Activated CD4-positive, CD25-positive, alpha-beta regulatory T cell treated with anti-CD3 and anti-CD28 coated beads, Interleukin-2, amount 50 U/mL, for 24 hours (primary cell): ENCODE results near the gene TLR10.

ENCODE experiments used
- ATAC-seq, 2 donors: fragments of 150-1000 bp; cut with Tn5 transposase; one replicate each; pipeline ENCODE4 v1.10.0; 2021; ENCODE audit warnings: mild to moderate bottlenecking in 1 of 2, moderate library complexity in 1 of 2

TLR10 gene

DNA sequence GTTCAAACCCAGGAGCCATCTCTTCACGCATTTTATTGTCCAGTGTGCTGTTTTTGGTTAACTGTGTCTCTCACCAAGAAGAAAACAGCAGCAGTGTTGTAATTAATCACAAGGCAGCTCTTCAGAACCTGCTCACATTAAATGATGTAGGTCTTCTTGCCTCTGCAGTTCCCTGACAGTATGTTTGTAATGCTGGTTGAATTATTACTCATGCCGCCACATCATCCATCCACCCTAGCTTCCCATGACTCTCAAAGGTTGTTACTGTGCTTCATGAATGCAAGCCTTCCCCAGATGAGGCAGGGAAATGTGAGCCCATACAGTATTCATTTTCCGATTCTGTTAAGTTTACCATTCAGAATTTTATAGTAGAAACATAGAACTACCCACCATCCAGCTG lies 17.4 kb downstream of the TLR10 start:
- no peak for ATAC-seq

DNA sequence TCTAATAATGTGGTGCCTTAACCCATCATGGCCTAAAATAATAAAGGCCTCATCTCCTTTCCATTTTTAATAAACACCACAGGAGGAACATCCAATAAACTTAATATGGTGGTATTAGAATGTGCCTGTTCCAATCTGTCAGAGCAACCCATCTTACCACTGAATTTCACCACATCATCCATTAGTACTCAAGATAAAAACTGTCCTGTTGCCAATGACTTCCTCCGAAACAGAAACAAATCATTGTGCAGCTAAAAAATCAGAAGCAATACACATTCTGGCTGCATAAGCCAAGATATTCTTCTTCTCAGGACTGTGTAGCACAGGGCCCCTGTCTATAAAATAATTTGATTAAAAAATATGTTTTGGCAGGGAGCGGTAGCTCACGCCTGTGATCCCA lies 18.5 kb downstream of the TLR10 start:
- no peak for ATAC-seq

DNA sequence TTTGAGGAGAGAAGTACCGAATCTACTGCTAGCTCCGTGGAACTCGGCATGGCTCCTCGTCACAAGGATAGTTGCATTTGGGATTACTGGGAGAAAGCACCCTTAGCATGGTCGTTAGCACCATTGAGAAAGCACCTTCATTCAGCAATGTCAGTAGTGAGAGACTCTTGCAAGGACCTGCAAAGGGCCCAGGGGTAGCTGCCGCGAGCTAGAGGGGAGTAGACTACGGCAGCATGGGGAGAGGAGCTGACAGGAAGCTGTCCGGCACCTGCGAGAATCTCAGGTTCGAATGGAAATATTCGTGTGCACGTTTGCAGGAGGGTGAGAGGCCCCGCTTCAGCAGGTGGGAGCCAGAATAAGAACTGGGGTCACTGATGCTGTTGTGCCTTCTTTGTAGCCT lies 20.2 kb downstream of the TLR10 start:
- no peak for ATAC-seq

DNA sequence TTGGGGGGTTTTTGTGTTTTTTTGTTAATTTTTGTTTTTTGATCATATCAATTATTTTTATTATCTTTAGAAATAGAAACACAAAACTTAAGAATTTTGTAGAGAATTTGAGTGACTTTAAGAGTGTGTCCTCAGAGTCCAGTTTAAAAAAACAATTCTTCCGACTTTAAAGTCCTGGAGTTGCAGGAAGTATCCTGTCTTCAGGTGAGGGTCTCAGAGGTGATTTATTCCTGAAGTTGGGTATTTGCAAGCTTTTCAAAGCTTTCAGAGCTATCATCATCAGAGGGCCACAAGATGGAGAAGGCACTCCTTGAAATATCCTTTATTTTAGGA lies 23.0 kb downstream of the TLR10 start:
- ATAC-seq, result no peak

DNA sequence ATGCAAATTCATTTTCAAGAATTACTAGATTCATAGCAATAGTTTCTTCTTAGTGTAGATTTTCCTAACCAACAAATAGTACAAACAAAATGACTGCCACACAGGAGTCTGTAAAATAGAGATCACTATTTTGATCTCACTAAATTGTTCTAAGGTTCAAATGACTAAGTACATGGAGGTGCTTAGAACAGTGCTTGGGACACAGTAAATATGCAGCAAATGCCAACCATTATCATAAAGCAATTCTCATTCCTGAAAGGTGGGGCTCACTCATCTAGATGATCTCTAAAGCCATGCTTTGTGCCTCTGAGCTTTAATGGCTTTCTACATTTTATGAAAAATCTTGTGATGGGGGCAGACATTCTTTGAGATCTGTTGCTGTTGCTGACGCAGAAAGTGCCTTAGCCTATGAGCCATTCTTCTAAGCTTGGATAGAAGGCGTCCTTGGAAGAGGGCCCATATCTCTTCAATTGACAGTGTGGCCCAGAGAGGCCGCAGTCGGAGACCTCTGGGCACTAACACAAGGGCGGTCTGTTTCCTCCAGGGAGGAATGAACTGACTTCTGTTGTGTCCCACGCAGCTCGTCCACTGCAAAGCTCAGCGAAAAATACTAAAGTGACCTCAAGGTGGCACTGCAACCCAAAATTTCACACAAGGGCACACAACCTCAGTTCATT lies 23.5 kb downstream of the TLR10 start:
- ATAC-seq, result peak; percentile 54 to 58

DNA sequence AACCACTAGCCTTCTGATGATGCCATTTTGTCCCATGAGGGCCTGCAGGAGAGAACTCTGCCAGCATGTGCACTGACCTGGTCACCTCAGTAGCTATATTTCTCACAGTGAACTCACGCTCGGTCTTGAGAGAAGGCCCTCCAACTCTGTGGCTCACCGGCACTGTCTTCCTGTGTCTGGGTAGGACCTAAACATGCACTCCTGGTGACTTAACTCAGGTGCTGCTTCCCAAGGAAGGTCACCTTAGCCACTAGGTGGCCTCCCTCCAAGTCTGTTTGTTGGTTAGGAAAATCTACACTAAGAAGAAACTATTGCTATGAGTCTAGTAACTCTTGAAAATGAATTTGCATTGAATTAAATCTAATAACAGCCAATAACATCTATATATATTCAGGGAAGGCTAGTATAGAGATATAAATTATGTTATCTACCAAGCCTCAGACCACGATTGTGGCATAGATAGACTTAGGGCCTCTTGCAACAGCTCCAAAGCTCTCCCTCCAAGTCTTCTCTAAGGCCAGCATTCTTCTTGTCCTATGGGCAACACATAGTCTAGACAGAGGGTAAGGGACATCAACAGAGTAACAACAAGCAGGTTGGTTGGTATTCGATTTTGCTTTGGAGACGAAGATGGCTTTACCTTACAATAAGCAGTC lies 24.7 kb downstream of the TLR10 start:
- ATAC-seq, result peak in 1 of 2 donors; percentile 17

DNA sequence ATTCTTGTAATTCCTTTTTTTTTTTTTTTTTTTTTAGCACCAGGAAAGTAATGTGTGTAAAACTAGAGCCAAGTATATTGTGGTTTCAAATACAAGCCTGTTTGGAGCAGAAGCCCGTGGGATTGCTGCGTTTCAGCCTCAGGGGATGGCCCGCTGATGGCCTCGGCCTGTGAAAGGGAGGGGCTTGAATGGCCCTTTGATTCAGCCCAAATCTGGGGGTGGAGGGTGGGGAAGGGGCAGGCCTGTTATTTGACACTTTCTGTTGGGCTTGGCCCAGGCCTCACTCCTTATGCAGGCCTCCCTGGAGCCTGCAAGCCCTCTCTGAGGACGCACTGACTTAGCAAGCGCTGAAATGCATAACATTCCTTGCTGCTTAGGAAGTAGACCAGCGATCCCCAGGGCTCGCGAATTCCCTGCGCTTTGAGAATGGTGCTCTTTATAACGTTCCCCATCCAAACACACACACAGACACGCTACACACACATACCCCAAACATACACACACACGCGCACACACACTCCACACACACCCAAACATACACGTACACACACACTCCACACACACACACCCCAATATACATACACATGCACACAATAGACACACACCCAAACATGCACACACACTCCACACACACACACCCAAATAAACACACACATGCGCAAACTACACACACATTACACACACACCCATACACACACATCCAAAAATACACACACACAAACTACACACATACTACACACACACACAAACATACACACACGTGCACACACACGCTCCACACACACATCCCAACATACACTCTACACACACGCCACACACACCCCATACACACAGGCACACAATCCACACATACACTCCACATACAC lies 29.6 kb downstream of the TLR10 start:
- ATAC-seq, result no peak

DNA sequence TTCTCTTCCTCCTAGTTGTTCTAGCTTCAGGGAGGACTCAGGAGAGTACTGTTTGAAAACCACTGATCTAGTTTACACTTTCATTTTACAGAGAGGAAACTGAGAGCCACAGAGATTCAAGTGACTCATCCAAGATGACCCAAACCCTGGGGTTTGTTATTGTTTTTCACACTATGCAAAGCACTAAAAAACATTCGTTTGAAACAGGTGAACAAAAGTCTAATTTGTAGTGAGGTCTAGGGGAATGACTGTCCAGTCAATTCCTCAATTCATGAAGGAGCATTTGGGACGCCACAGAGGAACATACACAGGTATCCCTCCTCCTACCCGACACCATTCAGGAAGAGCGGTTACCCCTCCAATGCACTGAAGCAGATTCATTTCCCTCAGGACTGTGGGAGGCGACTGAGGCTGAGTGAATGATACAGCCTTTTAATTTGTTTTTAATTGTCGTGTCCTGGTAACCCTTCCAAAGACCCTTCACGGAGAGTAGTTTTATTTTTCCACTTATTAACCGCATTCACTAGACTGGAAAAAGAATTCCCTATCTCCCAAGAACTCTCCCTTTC lies 30.3 kb downstream of the TLR10 start:
- ATAC-seq, result peak; percentile 48 to 64

DNA sequence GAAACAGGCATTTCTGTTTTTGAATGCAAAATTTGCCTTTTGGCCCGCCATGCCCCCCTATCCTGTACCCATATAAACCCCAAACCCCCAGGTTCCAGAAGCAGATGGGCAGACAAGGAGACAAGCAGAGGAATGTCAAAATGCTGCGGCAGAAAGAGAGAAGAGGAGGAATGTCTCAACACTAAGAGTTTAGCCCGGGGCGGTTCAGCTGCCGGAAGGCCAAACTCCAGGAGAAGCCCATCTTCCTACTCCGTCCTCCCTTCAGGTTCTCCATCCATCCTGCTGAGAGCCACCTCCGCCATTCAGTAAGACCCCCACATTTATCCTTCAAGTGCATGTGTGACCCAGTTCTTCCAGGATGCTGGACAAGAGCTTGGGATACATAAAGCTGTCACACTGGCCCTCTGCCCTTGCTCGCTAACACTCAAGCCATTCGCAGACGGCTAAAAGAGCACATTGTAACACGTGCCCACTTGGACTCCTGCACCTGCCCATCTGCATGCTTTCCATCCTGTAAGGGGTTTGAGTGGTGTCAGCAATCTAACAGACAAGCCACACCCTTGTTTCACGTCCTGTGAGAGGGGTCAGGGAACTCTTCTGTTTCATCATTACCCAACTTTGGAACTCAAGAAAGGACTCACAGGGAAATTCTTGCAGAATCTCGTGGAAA lies 31.3 kb downstream of the TLR10 start:
- ATAC-seq, result no peak

DNA sequence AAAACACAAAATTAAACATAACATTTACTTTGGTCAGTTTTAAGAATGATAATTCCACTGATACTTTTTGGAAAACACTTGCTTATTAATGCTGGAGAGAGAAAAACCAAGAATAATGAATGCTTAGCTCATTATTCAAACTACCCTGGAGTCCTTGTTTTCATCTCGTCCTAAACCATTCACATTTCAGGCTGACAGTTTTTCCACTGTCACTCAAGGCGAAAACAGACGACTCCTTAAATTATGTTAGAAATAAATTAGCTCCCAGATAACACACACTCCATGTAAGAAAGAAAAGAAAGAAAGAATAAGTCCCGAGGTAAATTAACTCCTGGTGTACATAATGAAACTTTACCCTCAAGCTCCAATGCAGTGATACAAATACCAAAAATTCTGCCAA lies 33.5 kb downstream of the TLR10 start:
- no peak for ATAC-seq

DNA sequence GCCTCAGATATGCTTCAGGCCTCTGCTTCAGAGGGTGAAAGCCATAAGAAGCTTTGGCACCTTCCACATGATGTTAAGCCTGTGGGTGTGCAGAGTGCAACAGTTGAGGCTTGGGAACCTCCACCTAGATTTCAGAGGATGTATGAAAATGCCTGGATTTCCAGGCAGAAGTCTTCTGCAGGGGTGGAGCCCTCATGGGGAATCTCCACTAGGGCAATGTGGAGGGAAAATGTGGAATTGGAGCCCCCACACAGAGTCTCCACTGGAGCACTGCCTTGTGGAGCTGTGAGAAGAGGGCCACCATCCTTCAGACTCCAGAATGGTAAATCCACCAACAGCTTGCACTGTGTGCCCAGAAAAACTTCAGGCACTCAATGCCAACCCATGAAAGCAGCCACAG lies 35.2 kb downstream of the TLR10 start:
- no peak for ATAC-seq

DNA sequence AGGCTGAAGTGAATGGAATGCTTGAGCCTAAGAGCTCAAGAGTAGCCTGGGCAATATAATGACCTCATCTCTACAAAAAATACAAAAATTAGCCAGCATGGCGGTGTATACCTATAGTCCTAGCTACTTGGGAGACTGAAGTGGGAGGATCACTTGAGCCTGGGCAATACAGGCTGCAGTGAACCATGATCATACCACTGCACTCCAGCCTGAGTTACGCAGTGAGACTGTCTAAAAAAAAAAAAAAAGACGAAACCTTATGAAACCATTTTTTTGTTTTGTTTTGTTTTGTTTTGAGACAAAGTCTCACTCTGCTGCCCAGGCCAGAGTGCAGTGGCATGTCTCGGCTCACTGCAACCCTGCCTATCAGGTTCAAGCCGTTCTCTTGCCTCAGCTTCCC lies 36.9 kb downstream of the TLR10 start:
- no peak for ATAC-seq

DNA sequence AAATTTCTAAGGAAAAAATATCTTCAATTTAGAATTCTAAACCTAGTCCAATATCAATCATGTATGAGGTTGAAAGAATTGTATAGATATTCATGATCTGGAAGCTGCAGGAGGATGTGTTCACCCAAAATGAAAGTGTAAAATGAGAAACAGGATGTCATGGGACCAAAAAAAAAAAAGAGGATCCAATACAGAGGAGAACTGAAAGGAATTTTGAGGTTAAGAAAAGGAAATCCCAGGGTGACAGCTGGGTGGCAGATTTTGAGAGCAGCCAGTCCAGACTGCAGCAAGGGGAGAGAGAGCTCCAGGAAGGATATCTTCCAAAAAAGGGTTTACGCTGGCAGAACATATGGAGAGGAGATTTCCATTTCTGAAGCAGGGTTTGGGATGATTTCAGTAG lies 38.9 kb downstream of the TLR10 start:
- no peak for ATAC-seq

DNA sequence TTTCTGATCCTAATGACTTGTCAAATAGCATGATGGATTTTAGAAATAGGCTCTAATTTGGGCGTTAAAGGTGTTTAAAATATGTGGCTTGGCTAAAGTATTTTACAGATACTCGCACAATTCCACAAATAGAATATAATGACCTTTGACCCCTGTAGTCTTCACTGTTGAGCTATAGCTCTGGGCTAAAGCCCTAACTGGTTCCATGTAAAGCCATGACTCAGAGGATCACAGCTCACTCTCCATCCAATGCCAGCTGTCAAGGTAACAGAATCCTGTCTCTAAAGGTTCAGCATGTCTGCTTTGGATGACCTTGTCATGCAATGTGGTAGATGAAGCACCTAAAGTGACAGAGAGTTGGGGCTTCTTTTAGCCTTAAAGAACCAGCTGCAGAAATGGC lies 42.5 kb downstream of the TLR10 start:
- ATAC-seq, result no peak

DNA sequence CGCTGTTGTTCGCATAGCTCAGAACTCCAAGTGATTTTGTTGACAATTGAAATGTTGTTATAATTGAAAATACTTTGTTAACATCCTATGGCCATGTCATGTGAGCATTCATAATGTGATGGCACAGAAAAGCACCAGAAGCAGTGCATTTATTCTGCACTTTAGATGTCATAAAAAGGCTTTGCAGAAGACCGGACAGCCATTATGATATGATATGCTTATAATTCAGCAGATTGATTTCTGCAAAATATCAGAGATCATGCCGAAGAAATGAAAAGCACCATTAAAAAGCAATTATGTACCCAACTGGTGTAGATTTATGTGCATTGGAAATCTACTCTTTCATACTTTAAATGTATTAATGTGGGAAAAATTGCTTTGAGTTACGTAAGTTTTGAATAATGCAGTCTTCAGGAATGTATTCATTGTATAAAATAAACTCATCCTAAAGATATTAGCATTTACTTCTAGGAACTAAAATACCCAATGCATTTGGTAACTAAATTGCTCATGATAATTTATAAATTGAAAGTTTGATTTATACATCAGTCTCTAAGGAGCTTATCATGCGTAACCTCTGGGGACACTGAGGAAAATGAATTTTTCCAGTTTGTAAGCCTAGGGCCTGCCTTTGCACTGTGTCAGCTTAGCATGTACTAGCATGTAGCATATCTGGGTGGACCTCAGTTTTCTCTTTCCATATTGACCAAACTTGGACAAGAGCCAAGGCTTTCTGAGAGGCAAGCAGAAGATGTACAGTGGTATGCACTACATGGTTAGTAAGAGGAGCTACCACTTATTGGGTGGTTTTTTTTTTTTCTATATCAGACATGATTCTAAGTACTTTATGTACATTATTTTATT lies 43.6 kb downstream of the TLR10 start:
- ATAC-seq, result no peak

DNA sequence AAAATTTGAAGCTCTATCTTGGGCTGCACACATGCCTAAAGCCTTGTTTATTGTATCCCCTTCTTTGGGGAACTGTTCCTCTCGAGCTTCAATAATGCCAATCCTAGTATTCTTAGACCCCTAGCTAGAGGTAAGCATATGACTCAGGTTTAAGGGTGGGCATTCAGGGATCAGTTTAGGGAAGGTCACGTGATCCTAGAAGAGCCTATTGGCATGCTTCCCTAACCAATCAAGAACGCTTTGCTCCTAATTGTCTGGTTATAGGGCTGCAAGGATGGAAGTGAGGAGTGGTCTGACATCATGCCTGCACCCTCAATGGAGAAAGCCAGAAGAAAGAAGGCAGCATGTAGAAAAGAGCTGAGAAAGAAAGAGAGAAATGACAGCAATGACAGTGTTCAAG lies 46.9 kb downstream of the TLR10 start:
- no peak for ATAC-seq

DNA sequence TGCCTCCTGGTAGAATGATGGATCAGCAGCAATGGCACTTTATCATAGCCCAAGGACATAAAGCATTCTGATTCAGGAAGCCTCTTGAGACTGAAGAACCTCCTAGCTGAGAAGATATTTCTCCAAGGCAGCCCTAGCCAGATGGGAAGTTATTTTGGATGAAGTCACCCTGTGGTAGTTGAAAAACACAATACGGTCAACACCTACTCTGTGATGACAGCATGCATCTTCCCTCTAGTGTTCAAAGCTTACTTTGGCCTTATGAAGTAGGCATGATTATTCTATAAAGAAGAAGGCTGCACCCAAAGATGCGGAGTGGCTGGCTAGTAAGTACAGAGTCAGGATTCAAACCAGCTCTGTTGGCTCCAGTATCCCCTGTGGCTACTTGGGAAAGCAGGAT lies 47.9 kb downstream of the TLR10 start:
- ATAC-seq, result no peak

DNA sequence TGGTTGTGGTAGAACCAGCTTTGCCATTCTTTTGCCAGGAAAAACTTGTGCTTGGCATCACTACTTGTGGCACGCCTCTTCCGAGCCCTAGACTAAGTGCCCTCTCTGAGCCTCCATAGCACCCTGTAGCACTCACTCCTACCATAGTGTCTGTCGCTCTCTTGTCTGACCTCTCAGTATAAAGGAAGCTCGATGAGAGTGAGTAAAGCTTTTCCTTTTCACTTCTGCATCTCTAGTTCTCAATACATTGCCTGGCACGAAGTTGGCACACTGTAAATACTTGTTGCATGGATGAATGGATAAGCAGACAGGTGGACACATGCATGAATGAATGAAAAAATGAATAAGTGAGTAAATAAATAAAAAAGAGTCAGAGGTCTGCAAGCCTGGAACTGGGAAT lies 48.3 kb downstream of the TLR10 start:
- no peak for ATAC-seq

DNA sequence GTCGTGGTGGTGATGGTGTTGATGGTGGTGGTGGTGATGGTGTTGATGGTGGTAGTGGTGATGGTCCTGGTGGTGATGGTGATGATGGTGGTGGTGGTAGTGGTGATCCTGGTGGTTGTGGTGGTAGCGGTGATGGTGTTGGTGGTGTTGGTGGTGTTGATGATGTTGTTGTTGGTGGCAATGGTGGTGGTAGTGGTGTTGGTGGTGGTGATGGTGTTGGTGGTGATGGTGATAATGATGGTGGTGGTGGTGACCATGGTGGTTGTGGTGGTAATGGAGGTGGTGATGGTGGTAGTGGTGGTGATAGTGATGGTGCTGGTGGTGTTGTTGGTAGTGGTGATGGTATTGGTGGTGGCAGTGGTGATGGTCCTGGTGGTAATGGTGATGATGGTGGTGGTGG lies 49.1 kb downstream of the TLR10 start:
- ATAC-seq, result no peak

DNA sequence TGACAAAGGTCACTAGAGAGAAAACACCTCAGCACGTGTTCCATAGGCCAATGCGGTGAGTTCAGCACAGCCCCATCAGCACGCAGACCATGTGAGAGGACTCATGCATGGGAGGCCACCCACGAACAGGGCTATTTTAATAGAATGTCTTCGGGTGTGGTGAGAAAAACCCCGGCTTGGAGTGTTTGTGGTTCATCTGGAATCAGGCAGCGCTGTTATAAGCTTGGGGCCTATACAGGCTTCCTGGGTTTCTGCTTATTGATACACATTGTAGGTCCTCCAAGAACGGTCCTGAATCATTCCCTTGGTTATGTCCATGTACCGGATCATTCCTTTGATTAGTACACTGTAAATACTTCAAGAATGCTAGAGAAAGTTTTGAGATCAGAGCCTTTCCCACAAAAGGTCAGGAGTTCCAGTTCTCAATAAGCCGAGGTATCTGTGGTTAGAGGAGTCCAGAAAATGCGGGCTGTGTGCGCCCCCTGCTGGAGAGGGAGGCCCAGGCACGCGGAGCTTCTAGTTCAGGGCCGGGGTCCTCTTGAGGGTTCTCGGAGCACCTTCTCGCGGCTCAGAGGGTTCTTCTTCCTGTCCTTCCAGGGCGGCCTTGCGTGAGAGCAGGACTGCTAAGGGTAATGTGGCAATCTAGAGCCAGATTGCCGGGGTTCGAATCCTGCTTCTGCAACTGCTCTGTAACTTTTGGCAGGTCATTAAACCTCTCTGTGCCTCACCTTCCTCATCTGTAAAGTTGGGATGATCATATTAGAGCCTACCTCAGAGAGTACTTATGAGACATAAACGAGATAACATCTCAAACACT lies 51.8 kb downstream of the TLR10 start:
- peak; percentile 81 to 83 for ATAC-seq

DNA sequence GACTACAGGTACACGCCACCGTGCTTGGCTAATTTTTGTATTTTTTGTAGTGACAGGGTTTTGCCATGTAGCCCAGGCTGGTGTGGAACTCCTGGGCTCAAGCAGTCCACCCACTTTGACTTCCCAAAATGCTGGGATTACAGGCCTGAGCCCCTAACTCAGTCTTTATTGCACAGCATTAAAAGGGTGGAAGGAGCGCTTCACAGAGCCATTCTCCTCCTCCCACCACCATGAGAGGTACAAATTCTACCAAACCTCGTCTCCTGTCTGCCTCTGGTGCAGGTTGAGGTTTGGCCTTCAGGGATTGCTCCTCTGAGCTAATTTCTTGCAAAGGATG lies 52.3 kb downstream of the TLR10 start:
- ATAC-seq, result no peak
